MM.1S (cell line): ENCODE results near the gene KCNQ1.

Experiments
- DNase-seq: peaks from one replicate; pipeline ENCODE4 v3.0.0-alpha.2; 2015
- H2AFZ ChIP-seq: fragments of 300-600 bp; sonication (generic); 2 replicates; pipeline ENCODE4 v1.6.0; 2016; ENCODE audit warnings: antibody characterized with exemption, low read length
- H3F3A ChIP-seq: fragments of 300-600 bp; sonication (generic); 2 replicates; pipeline ENCODE4 v1.6.1; 2016; ENCODE audit warnings: mild to moderate bottlenecking, antibody characterized with exemption, low read length, moderate library complexity, mixed read lengths; ENCODE audit not compliant: insufficient read depth
- H3K27ac ChIP-seq: fragments of 300-600 bp; sonication (generic); 2 replicates; pipeline ENCODE4 v1.5.1; 2016; ENCODE audit warnings: mild to moderate bottlenecking, low read length
- H3K27me3 ChIP-seq: fragments of 300-600 bp; sonication (generic); replicated peaks from 2 replicates; pipeline ENCODE4 v1.6.0; 2016; ENCODE audit warnings: low read length; ENCODE audit not compliant: insufficient read depth
- H3K36me3 ChIP-seq: fragments of 300-600 bp; sonication (generic); replicated peaks from 2 replicates; pipeline ENCODE4 v1.6.1; 2016; ENCODE audit warnings: mild to moderate bottlenecking, low read length, mixed read lengths; ENCODE audit not compliant: insufficient read depth
- H3K4me1 ChIP-seq: fragments of 300-600 bp; sonication (generic); 2 replicates; pipeline ENCODE4 v1.6.1; 2016; ENCODE audit warnings: low read length, mixed read lengths
- H3K4me2 ChIP-seq: fragments of 300-600 bp; sonication (generic); 2 replicates; pipeline ENCODE4 v1.6.0; 2016; ENCODE audit warnings: low read depth, low read length
- H3K4me3 ChIP-seq: fragments of 300-600 bp; sonication (generic); 2 replicates; pipeline ENCODE4 v1.5.1; 2016; ENCODE audit warnings: low read length, mixed read lengths
- H3K79me2 ChIP-seq: fragments of 300-600 bp; sonication (generic); 2 replicates; pipeline ENCODE4 v1.6.1; 2016; ENCODE audit warnings: mixed run types, low read length, mixed read lengths
- H3K9ac ChIP-seq: fragments of 300-600 bp; sonication (generic); 2 replicates; pipeline ENCODE4 v1.6.1; 2016; ENCODE audit warnings: low read length, mixed read lengths
- H3K9me2 ChIP-seq: fragments of 300-600 bp; sonication (generic); replicated peaks from 2 replicates; pipeline ENCODE4 v1.6.1; 2016; ENCODE audit warnings: mild to moderate bottlenecking, low read length, mixed read lengths; ENCODE audit not compliant: insufficient read depth
- H3K9me3 ChIP-seq: fragments of 300-600 bp; sonication (generic); replicated peaks from 2 replicates; pipeline ENCODE4 v1.6.1; 2016; ENCODE audit warnings: mild to moderate bottlenecking, low read length, mixed read lengths; ENCODE audit not compliant: insufficient read depth
- H4K20me1 ChIP-seq: fragments of 300-600 bp; sonication (generic); 2 replicates; pipeline ENCODE4 v1.6.1; 2016; ENCODE audit warnings: mild to moderate bottlenecking, low read length, moderate library complexity, mixed read lengths; ENCODE audit not compliant: insufficient read depth
- CTCF ChIP-seq: fragments of 300-600 bp; sonication (generic); IDR thresholded peaks from 2 replicates; pipeline ENCODE4 v1.5.1; 2016; ENCODE audit warnings: antibody characterized with exemption, low read length, mixed read lengths
- EZH2 ChIP-seq: fragments of 300-600 bp; sonication (generic); optimal IDR thresholded peaks from 2 replicates; pipeline ENCODE3; 2017; ENCODE audit warnings: low read depth, mild to moderate bottlenecking, antibody characterized with exemption, low read length, mixed read lengths
- EZH2phosphoT487 ChIP-seq: fragments of 300-600 bp; sonication (generic); IDR thresholded peaks from 2 replicates; pipeline ENCODE4 v1.6.1; 2018; ENCODE audit warnings: antibody characterized with exemption, low read length

The KCNQ1 gene

GRCh38 chr11:2742611-2743426 lies 298.0 kb downstream of the KCNQ1 start:
- H2AFZ ChIP-seq: no peak overlapping the region
- TF ChIP-seq EZH2phosphoT487: no peak
- no peak for TF ChIP-seq CTCF
- no peak for TF ChIP-seq EZH2
- H3F3A ChIP-seq: no peaks in the 10 kb centered on the region
- no peak overlapping the region for H3K4me3 ChIP-seq
- H3K4me1 ChIP-seq: no peaks in the 10 kb centered on the region
- H3K79me2 ChIP-seq: no peaks in the 10 kb centered on the region
- no peak for DNase-seq
- H3K4me2 ChIP-seq: no peak overlapping the region
- no peak overlapping the region for H3K27ac ChIP-seq
- H3K9me3 ChIP-seq: no peaks in the 10 kb centered on the region
- H4K20me1 ChIP-seq: no peaks in the 10 kb centered on the region
- H3K36me3 ChIP-seq: no peaks in the 10 kb centered on the region
- H3K27me3 ChIP-seq: no peaks in the 10 kb centered on the region
- H3K9me2 ChIP-seq: no peaks in the 10 kb centered on the region
- no peak overlapping the region for H3K9ac ChIP-seq

- Histone ChIP-seq H3K27ac (no peak overlapping the region), H3K4me3 (no peak overlapping the region), H3K27me3 (no peaks in the 10 kb centered on the region), H3K79me2 (no peaks in the 10 kb centered on the region), H3K9me2 (no peaks in the 10 kb centered on the region), H3K36me3 (no peaks in the 10 kb centered on the region), H3F3A (no peaks in the 10 kb centered on the region), H3K9ac (no peak overlapping the region), H4K20me1 (no peaks in the 10 kb centered on the region), H3K9me3 (no peaks in the 10 kb centered on the region), H3K4me2 (no peak overlapping the region), H3K4me1 (no peaks in the 10 kb centered on the region), H2AFZ (no peak overlapping the region)
- no peak for TF ChIP-seq CTCF
- TF ChIP-seq EZH2phosphoT487: no peak
- no peak for TF ChIP-seq EZH2
- DNase-seq: no peak
These were observed 298.8 kb downstream of the KCNQ1 start for GRCh38 chr11:2743427-2744110.

GRCh38 chr11:2744166-2744565 lies 299.4 kb downstream of the KCNQ1 start:
- Histone ChIP-seq H4K20me1 (no peaks in the 10 kb centered on the region), H3F3A (no peaks in the 10 kb centered on the region), H3K36me3 (no peaks in the 10 kb centered on the region), H2AFZ (no peak overlapping the region), H3K4me2 (no peak overlapping the region), H3K4me3 (no peak overlapping the region), H3K27ac (no peak overlapping the region), H3K9me2 (no peaks in the 10 kb centered on the region), H3K4me1 (no peaks in the 10 kb centered on the region), H3K9ac (no peak overlapping the region), H3K79me2 (no peaks in the 10 kb centered on the region), H3K9me3 (no peaks in the 10 kb centered on the region), H3K27me3 (no peaks in the 10 kb centered on the region)
- no peak for TF ChIP-seq CTCF
- no peak for TF ChIP-seq EZH2phosphoT487
- no peak for TF ChIP-seq EZH2
- DNase-seq: no peak
